Measurements from ENCODE around the gene IFT122.
A peak's percentile ranks its signal among the peaks of the same experiment; 100 is the strongest.

IFT122 gene

GRCh38 chr3:129561619-129562248, 121.7 kb downstream of the IFT122 start:
- Mint-ChIP-seq H3K9me3 (no peaks in the 10 kb centered on the region), H3K4me1 (peaks cover 39% of the 10 kb centered on the region), H3K27me3 (ENCODE audit: low read depth, poor library complexity) (no peaks in the 10 kb centered on the region), H3K27ac (no peak overlapping the region), H3K36me3 (ENCODE audit: low read depth) (peaks cover 5% of the 10 kb centered on the region), H3K4me3 (no peak overlapping the region)
- no peak for TF ChIP-seq CTCF (IDR thresholded peaks at IDR 0.05)
- DNase-seq = no peak

DNA sequence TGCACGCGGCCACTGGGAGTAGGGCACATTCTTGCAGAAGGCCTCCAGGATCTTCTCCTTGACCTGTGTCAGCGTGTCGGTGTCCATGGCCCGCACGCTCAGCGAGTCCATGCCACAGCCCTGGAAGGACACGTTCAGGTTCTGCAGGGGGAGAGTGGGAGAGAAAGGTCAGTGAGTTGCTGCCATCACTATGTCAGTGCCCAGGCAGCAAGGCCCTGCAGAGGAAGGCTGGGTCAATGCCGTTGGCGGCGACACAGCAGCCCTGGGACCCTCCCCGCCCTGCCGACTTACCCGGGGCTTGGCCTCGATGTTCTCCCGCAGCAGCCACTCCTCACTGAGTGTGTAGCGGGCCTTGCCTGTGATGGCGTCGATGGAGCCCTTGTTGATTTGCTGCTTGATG, 122.8 kb downstream of the IFT122 start:
- no peaks in the 10 kb centered on the region for H3K27me3 Mint-ChIP-seq (ENCODE audit: low read depth, poor library complexity)
- no peaks in the 10 kb centered on the region for H3K9me3 Mint-ChIP-seq
- H3K4me1 Mint-ChIP-seq = peaks cover 33% of the 10 kb centered on the region

GRCh38 chr3:129563332-129563731, 123.3 kb downstream of the IFT122 start:
- DNase-seq = no peak
- Mint-ChIP-seq H3K27me3 (ENCODE audit: low read depth, poor library complexity) (no peaks in the 10 kb centered on the region), H3K4me1 (peaks cover 32% of the 10 kb centered on the region), H3K27ac (no peak overlapping the region), H3K9me3 (no peaks in the 10 kb centered on the region), H3K36me3 (ENCODE audit: low read depth) (no peaks in the 10 kb centered on the region), H3K4me3 (no peak overlapping the region)
- TF ChIP-seq CTCF (IDR thresholded peaks at IDR 0.05) = no peak

More for the DNA sequence above, 122.8 kb downstream of the IFT122 start:
- DNase-seq = no peak
- H3K36me3 Mint-ChIP-seq (ENCODE audit: low read depth) = no peaks in the 10 kb centered on the region
- no peak overlapping the region for H3K27ac Mint-ChIP-seq
- TF ChIP-seq CTCF (IDR thresholded peaks at IDR 0.05) = no peak
- no peak overlapping the region for H3K4me3 Mint-ChIP-seq

GRCh38 chr3:129563850-129564535, 124.0 kb downstream of the IFT122 start:
- Mint-ChIP-seq H3K4me3 (no peak overlapping the region), H3K27ac (no peak overlapping the region), H3K4me1 (peaks cover 25% of the 10 kb centered on the region), H3K36me3 (ENCODE audit: low read depth) (no peaks in the 10 kb centered on the region), H3K9me3 (no peaks in the 10 kb centered on the region), H3K27me3 (ENCODE audit: low read depth, poor library complexity) (no peaks in the 10 kb centered on the region)
- no peak for DNase-seq
- TF ChIP-seq CTCF (IDR thresholded peaks at IDR 0.05) = no peak

- DNase-seq = no peak
- Mint-ChIP-seq H3K27ac (peak overlapping the region; percentile 71), H3K4me1 (peaks cover 19% of the 10 kb centered on the region), H3K9me3 (no peaks in the 10 kb centered on the region), H3K27me3 (ENCODE audit: low read depth, poor library complexity) (no peaks in the 10 kb centered on the region), H3K36me3 (ENCODE audit: low read depth) (peaks cover 4% of the 10 kb centered on the region), H3K4me3 (no peak overlapping the region)
- no peak for TF ChIP-seq CTCF (IDR thresholded peaks at IDR 0.05)
Measured at GRCh38 chr3:129564981-129565644, 125.1 kb downstream of the IFT122 start.
